IMR-90 (cell line): ENCODE measurements around the gene SALL4. TPM values are rescaled to one million over a fixed set of nuclear protein-coding genes. Genes with fewer than 3 reads are reported as not detected.

Experiments used
- ATAC-seq: fragments of 200-7000 bp; cut with Tn5 transposase; 2 replicates; pipeline ENCODE4 v1.9.1; 2020; ENCODE audit warnings: low read depth, mild to moderate bottlenecking, moderate library complexity
- BruUV-seq: library from RNA; stranded (reverse); fragments of 400-500 nt; replicated peaks from 2 replicates; lab custom pipeline; 2021; lab: Mats Ljungman, UMichigan
- CTCF ChIA-PET: fragments of 300-600 bp; formaldehyde crosslinking; extraction: SDS; loops from one replicate; lab custom pipeline; 2021; ENCODE audit warnings: antibody characterized with exemption; lab: Yijun Ruan, JAX
- POLR2A ChIA-PET: fragments of 300-600 bp; sonication (Branson Sonifier 250); formaldehyde crosslinking; loops from one replicate; lab custom pipeline; 2022; ENCODE audit warnings: antibody characterized with exemption; ENCODE audit not compliant: unreplicated experiment; lab: Charles Lee
- DNase-seq: peaks from one replicate; pipeline ENCODE4 v3.0.0; 2013
- H2AFZ ChIP-seq: replicated peaks from 2 replicates; pipeline ENCODE3; 2013; ENCODE audit warnings: low read length, mild to moderate bottlenecking; ENCODE audit not compliant: poor library complexity
- H2AK5ac ChIP-seq: 2 replicates; pipeline ENCODE4 v1.6.1; 2013; ENCODE audit warnings: low read depth, low read length, inconsistent platforms
- H2AK9ac ChIP-seq: replicated peaks from 2 replicates; pipeline ENCODE3; 2013; ENCODE audit warnings: mild to moderate bottlenecking, low read depth, low read length, moderate library complexity; ENCODE audit not compliant: poor library complexity
- H2BK120ac ChIP-seq: 2 replicates; pipeline ENCODE4 v1.6.1; 2013; ENCODE audit warnings: low read depth, low read length, inconsistent platforms
- H2BK15ac ChIP-seq: 3 replicates; pipeline ENCODE4 v1.6.1; 2013; ENCODE audit warnings: low read depth, low read length, inconsistent platforms
- H2BK20ac ChIP-seq: 2 replicates; pipeline ENCODE4 v1.6.1; 2013; ENCODE audit warnings: low read depth, mild to moderate bottlenecking, inconsistent platforms, low read length, moderate library complexity
- H2BK5ac ChIP-seq: 2 replicates; pipeline ENCODE4 v1.6.1; 2013; ENCODE audit warnings: mild to moderate bottlenecking, low read depth, low read length, inconsistent platforms; ENCODE audit not compliant: poor library complexity, severe bottlenecking
- H3K14ac ChIP-seq: replicated peaks from 2 replicates; pipeline ENCODE4 v1.6.1; 2013; ENCODE audit warnings: low read depth, low read length, inconsistent platforms
- H3K18ac ChIP-seq: 2 replicates; pipeline ENCODE4 v1.6.1; 2013; ENCODE audit warnings: low read depth, low read length, control low read depth
- H3K23ac ChIP-seq: 2 replicates; pipeline ENCODE4 v1.6.1; 2013; ENCODE audit warnings: low read depth, low read length, inconsistent platforms
- H3K27ac ChIP-seq: 2 replicates; pipeline ENCODE4 v1.5.1; 2013; ENCODE audit warnings: mild to moderate bottlenecking, control low read depth, low read length; ENCODE audit not compliant: insufficient read depth
- H3K27me3 ChIP-seq: 2 replicates; pipeline ENCODE4 v1.6.1; 2013; ENCODE audit warnings: low read length; ENCODE audit not compliant: control insufficient read depth, insufficient read depth
- H3K36me3 ChIP-seq: 2 replicates; pipeline ENCODE4 v1.6.1; 2013; ENCODE audit warnings: low read length, mixed read lengths; ENCODE audit not compliant: control insufficient read depth, insufficient read depth
- H3K4ac ChIP-seq: 2 replicates; pipeline ENCODE4 v1.6.1; 2013; ENCODE audit warnings: low read depth, low read length, inconsistent platforms
- H3K4me1 ChIP-seq: 2 replicates; pipeline ENCODE4 v1.6.1; 2013; ENCODE audit warnings: low read length, mixed read lengths; ENCODE audit not compliant: control insufficient read depth, insufficient read depth
- H3K4me2 ChIP-seq: 2 replicates; pipeline ENCODE4 v1.6.1; 2013; ENCODE audit warnings: low read depth, mild to moderate bottlenecking, control low read depth, low read length, moderate library complexity
- H3K4me3 ChIP-seq: 2 replicates; pipeline ENCODE4 v1.5.1; 2013; ENCODE audit warnings: low read depth, mild to moderate bottlenecking, control low read depth, low read length, moderate library complexity; ENCODE audit not compliant: insufficient read depth
- H3K56ac ChIP-seq: 2 replicates; pipeline ENCODE4 v1.6.1; 2013; ENCODE audit warnings: low read length, inconsistent platforms; ENCODE audit not compliant: insufficient read depth; ENCODE audit errors: extremely low read depth
- H3K79me1 ChIP-seq, 2 experiments: 2 replicates each; pipeline ENCODE4 v1.6.1; 2013; ENCODE audit warnings: low read length in 2 of 2, inconsistent platforms in 1 of 2, low read depth in 1 of 2
- H3K9ac ChIP-seq: 2 replicates; pipeline ENCODE4 v1.6.1; 2013; ENCODE audit warnings: low read depth, low read length, control low read depth
- H3K9me1 ChIP-seq: 2 replicates; pipeline ENCODE4 v1.6.1; 2013; ENCODE audit warnings: low read length, inconsistent platforms; ENCODE audit not compliant: insufficient read depth
- H3K9me3 ChIP-seq: 2 replicates; pipeline ENCODE4 v1.6.1; 2013; ENCODE audit warnings: low read length; ENCODE audit not compliant: control insufficient read depth, insufficient read depth
- H4K20me1 ChIP-seq: 2 replicates; pipeline ENCODE4 v1.6.1; 2013; ENCODE audit warnings: low read length, inconsistent platforms; ENCODE audit not compliant: insufficient read depth
- H4K5ac ChIP-seq: 2 replicates; pipeline ENCODE4 v1.6.1; 2013; ENCODE audit warnings: mild to moderate bottlenecking, low read depth, low read length, control low read depth
- H4K8ac ChIP-seq, 2 experiments: 2 replicates each; pipeline ENCODE4 v1.6.1; 2013; ENCODE audit warnings: low read depth in 2 of 2, low read length in 2 of 2, control low read depth in 1 of 2, inconsistent platforms in 1 of 2
- H4K91ac ChIP-seq: 2 replicates; pipeline ENCODE4 v1.6.1; 2013; ENCODE audit warnings: low read depth, low read length, inconsistent platforms; ENCODE audit not compliant: insufficient read depth
- BHLHE40 ChIP-seq: fragments of 150-350 bp; IDR thresholded peaks from 2 replicates; pipeline ENCODE4 v1.6.1; 2016; ENCODE audit warnings: mild to moderate bottlenecking, low read depth, low read length
- CEBPB ChIP-seq: IDR thresholded peaks from 2 replicates; pipeline ENCODE4 v1.6.1; 2012; ENCODE audit warnings: low read depth, low read length, improper control_type of control experiment
- CHD1 ChIP-seq: IDR thresholded peaks from 2 replicates; pipeline ENCODE4 v1.6.1; 2012; ENCODE audit warnings: low read depth, low read length, improper control_type of control experiment
- CTCF ChIP-seq: conservative IDR thresholded peaks from 2 replicates; pipeline ENCODE4 v1.5.1; 2012; ENCODE audit warnings: mild to moderate bottlenecking, low read depth, low read length, improper control_type of control experiment
- ELK1 ChIP-seq: fragments of 150-350 bp; IDR thresholded peaks from 2 replicates; pipeline ENCODE4 v1.6.1; 2016; ENCODE audit warnings: low read depth, mild to moderate bottlenecking, low read length, moderate library complexity, borderline replicate concordance
- FOS ChIP-seq: fragments of 150-350 bp; IDR thresholded peaks from 2 replicates; pipeline ENCODE4 v1.6.1; 2016; ENCODE audit warnings: low read depth, low read length
- MAFK ChIP-seq: IDR thresholded peaks from 2 replicates; pipeline ENCODE4 v1.6.1; 2012; ENCODE audit warnings: low read depth, low read length, improper control_type of control experiment
- MAZ ChIP-seq: IDR thresholded peaks from 2 replicates; pipeline ENCODE4 v1.6.1; 2012; ENCODE audit warnings: low read depth, mild to moderate bottlenecking, low read length, improper control_type of control experiment, moderate library complexity, borderline replicate concordance
- MXI1 ChIP-seq: IDR thresholded peaks from 2 replicates; pipeline ENCODE4 v1.6.1; 2012; ENCODE audit warnings: low read depth, mild to moderate bottlenecking, low read length, moderate library complexity, borderline replicate concordance
- NFE2L2 ChIP-seq: fragments of 150-350 bp; IDR thresholded peaks from 2 replicates; pipeline ENCODE4 v1.6.1; 2016; ENCODE audit warnings: low read depth, mild to moderate bottlenecking, low read length
- POLR2A ChIP-seq: IDR thresholded peaks from 2 replicates; pipeline ENCODE4 v1.6.1; 2012; ENCODE audit warnings: mild to moderate bottlenecking, low read depth, low read length
- RAD21 ChIP-seq: IDR thresholded peaks from 2 replicates; pipeline ENCODE4 v1.6.1; 2012; ENCODE audit warnings: low read length, improper control_type of control experiment
- RCOR1 ChIP-seq: IDR thresholded peaks from 2 replicates; pipeline ENCODE4 v1.6.1; 2012; ENCODE audit warnings: mild to moderate bottlenecking, low read length, improper control_type of control experiment; ENCODE audit not compliant: insufficient replicate concordance
- RFX5 ChIP-seq: IDR thresholded peaks from 2 replicates; pipeline ENCODE4 v1.8.0; 2012; ENCODE audit warnings: low read depth, mild to moderate bottlenecking, low read length, moderate library complexity
- SMC3 ChIP-seq: fragments of 150-350 bp; IDR thresholded peaks from 2 replicates; pipeline ENCODE4 v1.6.1; 2016; ENCODE audit warnings: low read depth, mild to moderate bottlenecking, antibody characterized with exemption, low read length, moderate library complexity
- WGBS, 2 experiments: methylation state at CpG; one replicate each; pipeline versions ENCODE4 v1.1.5 to v1.1.7; 2013; ENCODE audit warnings: missing lambda C conversion rate in 2 of 2; ENCODE audit not compliant: insufficient read length in 1 of 2; ENCODE audit errors: extremely low coverage in 2 of 2; 5-methylcytosine and 5-hydroxymethylcytosine counted together
- dilution Hi-C: fragments of 300-500 bp; cut with HindIII; formaldehyde crosslinking; loops from one replicate; pipeline ENCODE4 v1.14.3; 2018; ENCODE audit warnings: low sequenced_read_pairs; ENCODE audit not compliant: unreplicated experiment
- in situ Hi-C: fragments of 300-500 bp; cut with MboI; formaldehyde crosslinking; loops from 3 replicates; pipeline ENCODE4 v1.14.3; 2019; ENCODE audit warnings: low sequenced_read_pairs, inconsistent platforms, mixed read lengths
- intact Hi-C: fragments of 100-400 bp; cut with micrococcal nuclease; formaldehyde crosslinking; loops from 2 replicates; pipeline ENCODE4 v1.10.0; 2022
- polyA plus RNA-seq, 3 experiments: library from polyadenylated mRNA; depleted of rRNA; stranded (reverse); fragments of >200 nt; gene quantifications; 2 replicates each; pipeline ENCODE4 v1.2.3, GENCODE V29; 2012; ENCODE audit warnings: low replicate concordance in 1 of 3
- total RNA-seq: library from RNA; depleted of rRNA; stranded (reverse); fragments of >200 nt; gene quantifications from 2 replicates; pipeline ENCODE4 v1.2.3, GENCODE V29; 2012
- TF ChIP-seq, protein P1 (sequence below): fragments of 150-350 bp; IDR thresholded peaks from 2 replicates; pipeline ENCODE4 v1.6.1; 2017; ENCODE audit warnings: mild to moderate bottlenecking, antibody characterized with exemption, low read length, low read depth

Gene SALL4
- total and polyA plus RNA-seq, 2 of the 4 experiments (the other 2 are of a cell fraction), result not detected

- Histone ChIP-seq H4K91ac (no peak overlapping the region), H3K36me3 (no peaks in the 10 kb centered on the region), H4K5ac (no peak overlapping the region), H3K9me1 (peaks cover 24% of the 10 kb centered on the region), H4K8ac (no peak overlapping the region), H2AK9ac (no peak overlapping the region), H3K27me3 (no peaks in the 10 kb centered on the region), H3K4me2 (no peak overlapping the region), H3K23ac (no peak overlapping the region), H2BK120ac (no peak overlapping the region), H2AFZ (no peak overlapping the region), H3K79me1 (peaks cover 15 to 90% of the 10 kb centered on the region in 2 experiments), H3K27ac (no peak overlapping the region), H3K9me3 (no peaks in the 10 kb centered on the region), H3K14ac (no peak overlapping the region), H3K4me3 (no peak overlapping the region), H3K4ac (no peak overlapping the region), H3K56ac (no peak overlapping the region), H3K9ac (no peak overlapping the region), H2BK15ac (no peak overlapping the region), H3K18ac (no peak overlapping the region), H3K4me1 (peaks cover 12% of the 10 kb centered on the region), H2BK20ac (no peak overlapping the region), H2AK5ac (no peak overlapping the region), H4K20me1 (peaks cover 13% of the 10 kb centered on the region), H2BK5ac (no peak overlapping the region)
- in situ Hi-C loops, result no loop called here
- POLR2A ChIA-PET, result no interaction called here
- WGBS, 2 experiments, result 89% methylated on average over 3 of the region's 5 CpGs; no CpG with 5 or more reads in 1 of the 2 experiments
- dilution Hi-C loops, result no loop called here
- intact Hi-C loops, result no loop called here
- BruUV-seq, result no TSS peak
- CTCF ChIA-PET, result no interaction called here
- TF ChIP-seq CHD1, result no peak
- no peak for TF ChIP-seq RAD21
- TF ChIP-seq, protein P1, sequence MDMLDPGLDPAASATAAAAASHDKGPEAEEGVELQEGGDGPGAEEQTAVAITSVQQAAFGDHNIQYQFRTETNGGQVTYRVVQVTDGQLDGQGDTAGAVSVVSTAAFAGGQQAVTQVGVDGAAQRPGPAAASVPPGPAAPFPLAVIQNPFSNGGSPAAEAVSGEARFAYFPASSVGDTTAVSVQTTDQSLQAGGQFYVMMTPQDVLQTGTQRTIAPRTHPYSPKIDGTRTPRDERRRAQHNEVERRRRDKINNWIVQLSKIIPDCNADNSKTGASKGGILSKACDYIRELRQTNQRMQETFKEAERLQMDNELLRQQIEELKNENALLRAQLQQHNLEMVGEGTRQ, result no peak
- no peak for TF ChIP-seq BHLHE40
- no peak for TF ChIP-seq RCOR1
- no peak for TF ChIP-seq MAZ
- no peak for TF ChIP-seq ELK1
- no peak for TF ChIP-seq FOS
- no peak for TF ChIP-seq CEBPB
- TF ChIP-seq POLR2A, result no peak
- TF ChIP-seq NFE2L2, result no peak
- no peak for TF ChIP-seq CTCF
- TF ChIP-seq MXI1, result no peak
- no peak for TF ChIP-seq MAFK
- no peak for TF ChIP-seq SMC3
- no peak for TF ChIP-seq RFX5
- no peak for ATAC-seq
- DNase-seq, result no peak
Measured at GRCh38 chr20:51736947-51737346, 65.4 kb downstream of the SALL4 start.
